ENCODE results near the gene INPP5A. TPM values are rescaled to one million over a fixed set of nuclear protein-coding genes. Genes with fewer than 3 reads are reported as not detected.

INPP5A gene
- total RNA-seq, 1 donor from 2014 or later, result 35.4 TPM

GRCh38 chr10:132714096-132714985 is 176.8 kb downstream of the INPP5A start:
- no peak for TF ChIP-seq CTCF (conservative IDR thresholded peaks at IDR 0.05)
- peak; percentile 72 for DNase-seq (ENCODE audit: low read depth, low spot score)
- H3K9me3 Mint-ChIP-seq, result no peaks in the 10 kb centered on the region
- peak overlapping the region; percentile 81 for H3K4me3 Mint-ChIP-seq
- H3K27me3 Mint-ChIP-seq (ENCODE audit: low read depth), result peaks cover 66% of the 10 kb centered on the region
- H3K36me3 Mint-ChIP-seq (ENCODE audit: low read depth), result no peaks in the 10 kb centered on the region
- H3K4me1 Mint-ChIP-seq, result peaks cover 43% of the 10 kb centered on the region
- H3K27ac Mint-ChIP-seq (ENCODE audit: unreplicated experiment), result peak overlapping the region; percentile 89

- no peak for DNase-seq (ENCODE audit: low read depth, low spot score)
- H3K4me1 Mint-ChIP-seq, result peaks cover 43% of the 10 kb centered on the region
- no peaks in the 10 kb centered on the region for H3K36me3 Mint-ChIP-seq (ENCODE audit: low read depth)
- H3K27me3 Mint-ChIP-seq (ENCODE audit: low read depth), result peaks cover 60% of the 10 kb centered on the region
- no peak for TF ChIP-seq CTCF (conservative IDR thresholded peaks at IDR 0.05)
- H3K9me3 Mint-ChIP-seq, result no peaks in the 10 kb centered on the region
- H3K4me3 Mint-ChIP-seq, result no peak overlapping the region
- no peak overlapping the region for H3K27ac Mint-ChIP-seq (ENCODE audit: unreplicated experiment)
Measured at GRCh38 chr10:132714986-132715775, 177.6 kb downstream of the INPP5A start.

GRCh38 chr10:132715776-132716680 is 178.4 kb downstream of the INPP5A start:
- TF ChIP-seq CTCF (conservative IDR thresholded peaks at IDR 0.05), result no peak
- peaks cover 43% of the 10 kb centered on the region for H3K4me1 Mint-ChIP-seq
- DNase-seq (ENCODE audit: low read depth, low spot score), result no peak
- H3K9me3 Mint-ChIP-seq, result no peaks in the 10 kb centered on the region
- no peak overlapping the region for H3K4me3 Mint-ChIP-seq
- peaks cover 52% of the 10 kb centered on the region for H3K27me3 Mint-ChIP-seq (ENCODE audit: low read depth)
- peak overlapping the region; percentile 71 for H3K27ac Mint-ChIP-seq (ENCODE audit: unreplicated experiment)
- H3K36me3 Mint-ChIP-seq (ENCODE audit: low read depth), result no peaks in the 10 kb centered on the region

GRCh38 chr10:132716691-132717490 is 179.3 kb downstream of the INPP5A start:
- no peaks in the 10 kb centered on the region for H3K9me3 Mint-ChIP-seq
- no peaks in the 10 kb centered on the region for H3K36me3 Mint-ChIP-seq (ENCODE audit: low read depth)
- H3K4me1 Mint-ChIP-seq, result peaks cover 47% of the 10 kb centered on the region
- TF ChIP-seq CTCF (conservative IDR thresholded peaks at IDR 0.05), result no peak
- no peak for DNase-seq (ENCODE audit: low read depth, low spot score)
- H3K27ac Mint-ChIP-seq (ENCODE audit: unreplicated experiment), result peak overlapping the region; percentile 71
- H3K4me3 Mint-ChIP-seq, result no peak overlapping the region
- peaks cover 50% of the 10 kb centered on the region for H3K27me3 Mint-ChIP-seq (ENCODE audit: low read depth)
